ENCODE data around the gene NCAPH2. TPM values are rescaled to one million over a fixed set of nuclear protein-coding genes. Genes with fewer than 3 reads are reported as not detected.
A peak's percentile ranks its signal among the peaks of the same experiment; 100 is the strongest.

Gene NCAPH2
- total and polyA plus RNA-seq, 2 of the 13 experiments (the other 11 are each of a cell fraction or from before 2014, with no cell fraction given) = 28.1 to 64.4 TPM

DNA sequence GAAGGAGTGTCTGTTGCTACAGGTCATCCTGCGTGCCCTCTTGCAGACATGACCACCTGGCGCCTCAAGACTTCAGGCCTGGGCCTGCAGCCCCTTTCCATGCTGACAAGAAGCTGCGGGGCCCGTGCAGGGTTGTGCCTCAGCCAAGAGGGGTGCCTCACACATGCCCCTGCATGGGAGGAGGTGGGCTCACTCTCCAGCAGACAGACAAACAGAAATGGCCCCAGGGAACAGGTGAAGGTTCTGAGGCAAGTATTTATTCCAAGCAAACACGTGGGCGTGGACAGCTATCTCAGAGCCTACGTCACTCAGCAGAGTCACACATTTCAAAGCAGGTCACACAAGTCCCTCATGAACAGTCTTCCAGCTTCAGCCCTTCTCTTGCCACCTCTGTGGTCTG is 60.6 kb downstream of the NCAPH2 start (continued):
- TF ChIP-seq AHR (CRISPR knock-in tag; IDR thresholded peaks at IDR 0.05) (no peak), MTA1 (CRISPR knock-in tag; IDR thresholded peaks at IDR 0.05; ENCODE audit: borderline replicate concordance) (0 out of 2 replicates have a peak, but pooled peaks have one; percentile 29), FOXA1 (IDR thresholded peaks at IDR 0.05) (no peak), FOXA1 (CRISPR knock-in tag; IDR thresholded peaks at IDR 0.05) (peak; percentile 3; the same call in 1 of the 2 replicates), FOXC1 (CRISPR knock-in tag; IDR thresholded peaks at IDR 0.05; ENCODE audit: borderline replicate concordance) (0 out of 2 replicates have a peak, but pooled peaks have one; percentile 36), ZNF7 (CRISPR knock-in tag; IDR thresholded peaks at IDR 0.05) (no peak), PHF21A (CRISPR knock-in tag; IDR thresholded peaks at IDR 0.05) (0 out of 2 replicates have a peak, but pooled peaks have one; percentile 61), MAZ (IDR thresholded peaks at IDR 0.05; ENCODE audit: borderline replicate concordance, low read depth, low read length) (no peak), MAZ (CRISPR knock-in tag; IDR thresholded peaks at IDR 0.05; ENCODE audit: low read depth) (0 out of 2 replicates have a peak, but pooled peaks have one; percentile 29), POLR2AphosphoS5 (IDR thresholded peaks at IDR 0.05; ENCODE audit: low read depth, low read length) (0 out of 2 replicates have a peak, but pooled peaks have one; percentile 45), RBFOX2 (IDR thresholded peaks at IDR 0.05; ENCODE audit: low read depth, low read length) (no peak), TBX2 (CRISPR knock-in tag; IDR thresholded peaks at IDR 0.05; ENCODE audit: borderline replicate concordance) (0 out of 2 replicates have a peak, but pooled peaks have one; percentile 32), FOXA3 (CRISPR knock-in tag; IDR thresholded peaks at IDR 0.05) (peak; percentile 7; the same call in 1 of the 2 replicates), U2AF1 (optimal IDR thresholded peaks at IDR 0.05; ENCODE audit: low read depth, low read length) (no peak), TGIF2 (CRISPR knock-in tag; IDR thresholded peaks at IDR 0.05) (0 out of 2 replicates have a peak, but pooled peaks have one; percentile 39)
- TF ChIP-seq, protein P1, sequence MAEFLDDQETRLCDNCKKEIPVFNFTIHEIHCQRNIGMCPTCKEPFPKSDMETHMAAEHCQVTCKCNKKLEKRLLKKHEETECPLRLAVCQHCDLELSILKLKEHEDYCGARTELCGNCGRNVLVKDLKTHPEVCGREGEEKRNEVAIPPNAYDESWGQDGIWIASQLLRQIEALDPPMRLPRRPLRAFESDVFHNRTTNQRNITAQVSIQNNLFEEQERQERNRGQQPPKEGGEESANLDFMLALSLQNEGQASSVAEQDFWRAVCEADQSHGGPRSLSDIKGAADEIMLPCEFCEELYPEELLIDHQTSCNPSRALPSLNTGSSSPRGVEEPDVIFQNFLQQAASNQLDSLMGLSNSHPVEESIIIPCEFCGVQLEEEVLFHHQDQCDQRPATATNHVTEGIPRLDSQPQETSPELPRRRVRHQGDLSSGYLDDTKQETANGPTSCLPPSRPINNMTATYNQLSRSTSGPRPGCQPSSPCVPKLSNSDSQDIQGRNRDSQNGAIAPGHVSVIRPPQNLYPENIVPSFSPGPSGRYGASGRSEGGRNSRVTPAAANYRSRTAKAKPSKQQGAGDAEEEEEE (CRISPR knock-in tag; IDR thresholded peaks at IDR 0.05; ENCODE audit: borderline replicate concordance) = no peak
- TF ChIP-seq, protein P2, sequence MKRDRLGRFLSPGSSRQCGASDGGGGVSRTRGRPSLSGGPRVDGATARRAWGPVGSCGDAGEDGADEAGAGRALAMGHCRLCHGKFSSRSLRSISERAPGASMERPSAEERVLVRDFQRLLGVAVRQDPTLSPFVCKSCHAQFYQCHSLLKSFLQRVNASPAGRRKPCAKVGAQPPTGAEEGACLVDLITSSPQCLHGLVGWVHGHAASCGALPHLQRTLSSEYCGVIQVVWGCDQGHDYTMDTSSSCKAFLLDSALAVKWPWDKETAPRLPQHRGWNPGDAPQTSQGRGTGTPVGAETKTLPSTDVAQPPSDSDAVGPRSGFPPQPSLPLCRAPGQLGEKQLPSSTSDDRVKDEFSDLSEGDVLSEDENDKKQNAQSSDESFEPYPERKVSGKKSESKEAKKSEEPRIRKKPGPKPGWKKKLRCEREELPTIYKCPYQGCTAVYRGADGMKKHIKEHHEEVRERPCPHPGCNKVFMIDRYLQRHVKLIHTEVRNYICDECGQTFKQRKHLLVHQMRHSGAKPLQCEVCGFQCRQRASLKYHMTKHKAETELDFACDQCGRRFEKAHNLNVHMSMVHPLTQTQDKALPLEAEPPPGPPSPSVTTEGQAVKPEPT (CRISPR knock-in tag; IDR thresholded peaks at IDR 0.05; ENCODE audit: low read depth) = no peak
- TF ChIP-seq, protein P3, sequence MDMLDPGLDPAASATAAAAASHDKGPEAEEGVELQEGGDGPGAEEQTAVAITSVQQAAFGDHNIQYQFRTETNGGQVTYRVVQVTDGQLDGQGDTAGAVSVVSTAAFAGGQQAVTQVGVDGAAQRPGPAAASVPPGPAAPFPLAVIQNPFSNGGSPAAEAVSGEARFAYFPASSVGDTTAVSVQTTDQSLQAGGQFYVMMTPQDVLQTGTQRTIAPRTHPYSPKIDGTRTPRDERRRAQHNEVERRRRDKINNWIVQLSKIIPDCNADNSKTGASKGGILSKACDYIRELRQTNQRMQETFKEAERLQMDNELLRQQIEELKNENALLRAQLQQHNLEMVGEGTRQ (IDR thresholded peaks at IDR 0.05; ENCODE audit: low read depth, low read length) = 0 out of 2 replicates have a peak, but pooled peaks have one; percentile 29
- TF ChIP-seq, protein P3 (CRISPR knock-in tag; IDR thresholded peaks at IDR 0.05; ENCODE audit: borderline replicate concordance) = no peak; the same call in 1 of the 2 replicates
- TF ChIP-seq, protein P4, sequence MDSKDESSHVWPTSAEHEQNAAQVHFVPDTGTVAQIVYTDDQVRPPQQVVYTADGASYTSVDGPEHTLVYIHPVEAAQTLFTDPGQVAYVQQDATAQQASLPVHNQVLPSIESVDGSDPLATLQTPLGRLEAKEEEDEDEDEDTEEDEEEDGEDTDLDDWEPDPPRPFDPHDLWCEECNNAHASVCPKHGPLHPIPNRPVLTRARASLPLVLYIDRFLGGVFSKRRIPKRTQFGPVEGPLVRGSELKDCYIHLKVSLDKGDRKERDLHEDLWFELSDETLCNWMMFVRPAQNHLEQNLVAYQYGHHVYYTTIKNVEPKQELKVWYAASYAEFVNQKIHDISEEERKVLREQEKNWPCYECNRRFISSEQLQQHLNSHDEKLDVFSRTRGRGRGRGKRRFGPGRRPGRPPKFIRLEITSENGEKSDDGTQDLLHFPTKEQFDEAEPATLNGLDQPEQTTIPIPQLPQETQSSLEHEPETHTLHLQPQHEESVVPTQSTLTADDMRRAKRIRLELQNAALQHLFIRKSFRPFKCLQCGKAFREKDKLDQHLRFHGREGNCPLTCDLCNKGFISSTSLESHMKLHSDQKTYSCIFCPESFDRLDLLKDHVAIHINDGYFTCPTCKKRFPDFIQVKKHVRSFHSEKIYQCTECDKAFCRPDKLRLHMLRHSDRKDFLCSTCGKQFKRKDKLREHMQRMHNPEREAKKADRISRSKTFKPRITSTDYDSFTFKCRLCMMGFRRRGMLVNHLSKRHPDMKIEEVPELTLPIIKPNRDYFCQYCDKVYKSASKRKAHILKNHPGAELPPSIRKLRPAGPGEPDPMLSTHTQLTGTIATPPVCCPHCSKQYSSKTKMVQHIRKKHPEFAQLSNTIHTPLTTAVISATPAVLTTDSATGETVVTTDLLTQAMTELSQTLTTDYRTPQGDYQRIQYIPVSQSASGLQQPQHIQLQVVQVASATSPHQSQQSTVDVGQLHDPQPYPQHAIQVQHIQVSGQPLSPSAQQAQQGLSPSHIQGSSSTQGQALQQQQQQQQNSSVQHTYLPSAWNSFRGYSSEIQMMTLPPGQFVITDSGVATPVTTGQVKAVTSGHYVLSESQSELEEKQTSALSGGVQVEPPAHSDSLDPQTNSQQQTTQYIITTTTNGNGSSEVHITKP (CRISPR knock-in tag; IDR thresholded peaks at IDR 0.05; ENCODE audit: low read depth) = 0 out of 2 replicates have a peak, but pooled peaks have one; percentile 14

Measured in HepG2 (cell line).